ENCODE data around the gene ASAP3. TPM values are rescaled to one million over a fixed set of nuclear protein-coding genes. Genes with fewer than 3 reads are reported as not detected.

ASAP3 gene
- total and polyA plus RNA-seq, 2 of the 13 experiments (the other 11 are each of a cell fraction or from before 2014, with no cell fraction given): 32.6 to 37.0 TPM

- TF ChIP-seq, protein P1, sequence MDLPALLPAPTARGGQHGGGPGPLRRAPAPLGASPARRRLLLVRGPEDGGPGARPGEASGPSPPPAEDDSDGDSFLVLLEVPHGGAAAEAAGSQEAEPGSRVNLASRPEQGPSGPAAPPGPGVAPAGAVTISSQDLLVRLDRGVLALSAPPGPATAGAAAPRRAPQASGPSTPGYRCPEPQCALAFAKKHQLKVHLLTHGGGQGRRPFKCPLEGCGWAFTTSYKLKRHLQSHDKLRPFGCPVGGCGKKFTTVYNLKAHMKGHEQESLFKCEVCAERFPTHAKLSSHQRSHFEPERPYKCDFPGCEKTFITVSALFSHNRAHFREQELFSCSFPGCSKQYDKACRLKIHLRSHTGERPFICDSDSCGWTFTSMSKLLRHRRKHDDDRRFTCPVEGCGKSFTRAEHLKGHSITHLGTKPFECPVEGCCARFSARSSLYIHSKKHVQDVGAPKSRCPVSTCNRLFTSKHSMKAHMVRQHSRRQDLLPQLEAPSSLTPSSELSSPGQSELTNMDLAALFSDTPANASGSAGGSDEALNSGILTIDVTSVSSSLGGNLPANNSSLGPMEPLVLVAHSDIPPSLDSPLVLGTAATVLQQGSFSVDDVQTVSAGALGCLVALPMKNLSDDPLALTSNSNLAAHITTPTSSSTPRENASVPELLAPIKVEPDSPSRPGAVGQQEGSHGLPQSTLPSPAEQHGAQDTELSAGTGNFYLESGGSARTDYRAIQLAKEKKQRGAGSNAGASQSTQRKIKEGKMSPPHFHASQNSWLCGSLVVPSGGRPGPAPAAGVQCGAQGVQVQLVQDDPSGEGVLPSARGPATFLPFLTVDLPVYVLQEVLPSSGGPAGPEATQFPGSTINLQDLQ (CRISPR knock-in tag; IDR thresholded peaks at IDR 0.05): 0 out of 2 replicates have a peak, but pooled peaks have one; percentile 45
- TF ChIP-seq MZF1 (CRISPR knock-in tag; IDR thresholded peaks at IDR 0.05; ENCODE audit: borderline replicate concordance): no peak
- 0 out of 2 replicates have a peak, but pooled peaks have one; percentile 18 for TF ChIP-seq ZNF746 (CRISPR knock-in tag; IDR thresholded peaks at IDR 0.05)
- TF ChIP-seq ARID4A (CRISPR knock-in tag; IDR thresholded peaks at IDR 0.05; ENCODE audit: borderline replicate concordance): peak; percentile 95
- TF ChIP-seq SMARCC2 (IDR thresholded peaks at IDR 0.05): no peak
- TF ChIP-seq ZNF501 (CRISPR knock-in tag; IDR thresholded peaks at IDR 0.05): peak; percentile 47; the same call in 1 of the 2 replicates
- no peak for TF ChIP-seq ZNF317 (CRISPR knock-in tag; IDR thresholded peaks at IDR 0.05)
- TF ChIP-seq SRSF1 (optimal IDR thresholded peaks at IDR 0.05; ENCODE audit: low read depth, low read length): no peak
- TF ChIP-seq ZNF713 (CRISPR knock-in tag; IDR thresholded peaks at IDR 0.05): 0 out of 2 replicates have a peak, but pooled peaks have one; percentile 71
- TF ChIP-seq ZMYM4 (CRISPR knock-in tag; IDR thresholded peaks at IDR 0.05): 0 out of 2 replicates have a peak, but pooled peaks have one; percentile 45
- no peak for TF ChIP-seq SP2 (CRISPR knock-in tag; IDR thresholded peaks at IDR 0.05)
- peak; percentile 44; the same call in 1 of the 2 replicates for TF ChIP-seq SNAPC2 (CRISPR knock-in tag; IDR thresholded peaks at IDR 0.05)
- TF ChIP-seq, protein P2, sequence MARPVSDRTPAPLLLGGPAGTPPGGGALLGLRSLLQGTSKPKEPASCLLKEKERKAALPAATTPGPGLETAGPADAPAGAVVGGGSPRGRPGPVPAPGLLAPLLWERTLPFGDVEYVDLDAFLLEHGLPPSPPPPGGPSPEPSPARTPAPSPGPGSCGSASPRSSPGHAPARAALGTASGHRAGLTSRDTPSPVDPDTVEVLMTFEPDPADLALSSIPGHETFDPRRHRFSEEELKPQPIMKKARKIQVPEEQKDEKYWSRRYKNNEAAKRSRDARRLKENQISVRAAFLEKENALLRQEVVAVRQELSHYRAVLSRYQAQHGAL (CRISPR knock-in tag; IDR thresholded peaks at IDR 0.05; ENCODE audit: not compliant biosample characterization): no peak
- TF ChIP-seq ZBTB8A (CRISPR knock-in tag; IDR thresholded peaks at IDR 0.05; ENCODE audit: borderline replicate concordance, low read depth): no peak
- no peak for TF ChIP-seq TCF12 (IDR thresholded peaks at IDR 0.05)
- no peak; the same call in 1 of the 2 replicates for TF ChIP-seq TCF12 (CRISPR knock-in tag; IDR thresholded peaks at IDR 0.05)
- TF ChIP-seq TP53 (CRISPR knock-in tag; conservative IDR thresholded peaks at IDR 0.05): no peak
- peak; percentile 78 for TF ChIP-seq GABPB1 (CRISPR knock-in tag; IDR thresholded peaks at IDR 0.05)
- TF ChIP-seq ZNF552 (CRISPR knock-in tag; IDR thresholded peaks at IDR 0.05; ENCODE audit: borderline replicate concordance): no peak
- peak; percentile 94 for TF ChIP-seq ZNF768 (CRISPR knock-in tag; IDR thresholded peaks at IDR 0.05)
- 0 out of 2 replicates have a peak, but pooled peaks have one; percentile 34 for TF ChIP-seq KDM1A (CRISPR knock-in tag; IDR thresholded peaks at IDR 0.05)
- TF ChIP-seq ZNF570 (CRISPR knock-in tag; IDR thresholded peaks at IDR 0.05; ENCODE audit: borderline replicate concordance): no peak
- TF ChIP-seq ZNF124 (CRISPR knock-in tag; IDR thresholded peaks at IDR 0.05): peak; percentile 13; the same call in 1 of the 2 replicates
Measured at GRCh38 chr1:23530747-23531561, 47.0 kb upstream of the ASAP3 start, which contains the start of gene E2F2 (continued).

Measured in HepG2 (cell line).